ENCODE measurements around the gene MAGEA3. TPM values are rescaled to one million over a fixed set of nuclear protein-coding genes. Genes with fewer than 3 reads are reported as not detected.
"Not testable (repeated sequence)": the region's sequence is repeated elsewhere in the genome, so short reads cannot be mapped to it uniquely, and the experiment has no call there.

The MAGEA3 gene
- total RNA-seq, 2 donors from 2014 or later: not detected

DNA sequence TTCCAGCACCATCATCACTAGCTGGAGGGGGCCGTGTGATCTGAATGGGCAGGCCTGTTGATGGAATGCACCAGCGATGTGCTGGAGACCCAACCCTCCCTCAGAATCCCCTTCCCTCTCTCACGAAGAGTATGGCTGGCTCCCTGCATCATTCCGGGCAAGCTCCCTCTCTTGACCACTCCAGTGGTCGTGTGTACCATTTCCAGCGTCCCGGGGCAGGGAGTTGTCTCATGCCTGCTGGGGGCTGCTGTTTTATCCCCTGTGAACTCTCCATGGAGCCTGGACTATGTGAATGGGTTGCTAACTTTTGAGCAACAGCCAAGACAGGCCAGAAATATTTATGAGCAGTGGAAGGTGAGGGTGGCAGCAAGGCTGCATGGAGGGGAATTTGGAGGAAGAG, 26.8 kb downstream of the MAGEA3 start:
- Histone ChIP-seq H3K9me3 (no peaks in the 10 kb centered on the region), H3K4me3 (no peak overlapping the region), H3K27ac (no peak overlapping the region), H3K4me1 (no peaks in the 10 kb centered on the region), H3K27me3 (no peaks in the 10 kb centered on the region), H3K36me3 (no peaks in the 10 kb centered on the region)
- TF ChIP-seq, protein P1, sequence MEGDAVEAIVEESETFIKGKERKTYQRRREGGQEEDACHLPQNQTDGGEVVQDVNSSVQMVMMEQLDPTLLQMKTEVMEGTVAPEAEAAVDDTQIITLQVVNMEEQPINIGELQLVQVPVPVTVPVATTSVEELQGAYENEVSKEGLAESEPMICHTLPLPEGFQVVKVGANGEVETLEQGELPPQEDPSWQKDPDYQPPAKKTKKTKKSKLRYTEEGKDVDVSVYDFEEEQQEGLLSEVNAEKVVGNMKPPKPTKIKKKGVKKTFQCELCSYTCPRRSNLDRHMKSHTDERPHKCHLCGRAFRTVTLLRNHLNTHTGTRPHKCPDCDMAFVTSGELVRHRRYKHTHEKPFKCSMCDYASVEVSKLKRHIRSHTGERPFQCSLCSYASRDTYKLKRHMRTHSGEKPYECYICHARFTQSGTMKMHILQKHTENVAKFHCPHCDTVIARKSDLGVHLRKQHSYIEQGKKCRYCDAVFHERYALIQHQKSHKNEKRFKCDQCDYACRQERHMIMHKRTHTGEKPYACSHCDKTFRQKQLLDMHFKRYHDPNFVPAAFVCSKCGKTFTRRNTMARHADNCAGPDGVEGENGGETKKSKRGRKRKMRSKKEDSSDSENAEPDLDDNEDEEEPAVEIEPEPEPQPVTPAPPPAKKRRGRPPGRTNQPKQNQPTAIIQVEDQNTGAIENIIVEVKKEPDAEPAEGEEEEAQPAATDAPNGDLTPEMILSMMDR (IDR thresholded peaks at IDR 0.05): no peak
- DNase-seq (ENCODE audit: low spot score): peak; percentile 49

- DNase-seq (ENCODE audit: low spot score): no peak
- H3K4me3 ChIP-seq: no peak within 1 kb of the TSS
- TF ChIP-seq, protein P1 (IDR thresholded peaks at IDR 0.05): no peak
- H3K36me3 ChIP-seq: no peaks in the 10 kb centered on the region
- H3K9me3 ChIP-seq: no peaks in the 10 kb centered on the region
- no peak within 1 kb of the TSS for H3K27ac ChIP-seq
- H3K27me3 ChIP-seq: no peaks in the 10 kb centered on the region
- H3K4me1 ChIP-seq: no peaks in the 10 kb centered on the region
Observed at GRCh38 chrX:152733261-152733975, 34.8 kb downstream of the MAGEA3 start, which contains the start of the genes CSAG1 and MAGEA12. CSAG1 (minus strand) TSS chrX:152733721; CDS start chrX:152732460, 1,261 bp downstream. MAGEA12 (plus strand) TSS chrX:152733757; CDS start chrX:152736162, 2,405 bp downstream.

GRCh38 chrX:152734143-152734858, 35.7 kb downstream of the MAGEA3 start:
- H3K4me1 ChIP-seq; H3K9me3 ChIP-seq; H3K4me3 ChIP-seq; H3K27me3 ChIP-seq; H3K36me3 ChIP-seq; H3K27ac ChIP-seq; DNase-seq (ENCODE audit: low spot score): not testable (repeated sequence)

- H3K27me3 ChIP-seq: no peaks in the 10 kb centered on the region
- DNase-seq (ENCODE audit: low spot score): no peak
- no peak overlapping the region for H3K4me3 ChIP-seq
- H3K36me3 ChIP-seq: no peaks in the 10 kb centered on the region
- H3K27ac ChIP-seq: no peak overlapping the region
- TF ChIP-seq, protein P1 (IDR thresholded peaks at IDR 0.05): no peak
- H3K9me3 ChIP-seq: no peaks in the 10 kb centered on the region
- no peaks in the 10 kb centered on the region for H3K4me1 ChIP-seq
Observed at GRCh38 chrX:152735101-152735500, 36.5 kb downstream of the MAGEA3 start.

DNA sequence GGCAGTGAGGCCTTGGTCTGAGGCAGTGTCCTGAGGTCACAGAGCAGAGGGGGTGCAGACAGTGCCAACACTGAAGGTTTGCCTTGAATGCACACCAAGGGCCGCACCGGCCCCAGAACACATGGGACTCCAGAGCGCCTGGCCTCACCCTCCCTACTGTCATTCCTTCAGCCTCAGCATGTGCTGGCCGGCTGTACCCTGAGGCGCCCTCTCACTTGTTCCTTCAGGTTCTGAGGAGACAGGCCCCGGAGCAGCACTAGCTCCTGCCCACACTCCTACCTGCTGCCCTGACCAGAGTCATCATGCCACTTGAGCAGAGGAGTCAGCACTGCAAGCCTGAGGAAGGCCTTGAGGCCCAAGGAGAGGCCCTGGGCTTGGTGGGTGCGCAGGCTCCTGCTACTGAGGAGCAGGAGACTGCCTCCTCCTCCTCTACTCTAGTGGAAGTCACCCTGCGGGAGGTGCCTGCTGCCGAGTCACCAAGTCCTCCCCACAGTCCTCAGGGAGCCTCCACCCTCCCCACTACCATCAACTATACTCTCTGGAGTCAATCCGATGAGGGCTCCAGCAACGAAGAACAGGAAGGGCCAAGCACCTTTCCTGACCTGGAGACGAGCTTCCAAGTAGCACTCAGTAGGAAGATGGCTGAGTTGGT, 37.4 kb downstream of the MAGEA3 start:
- H3K36me3 ChIP-seq: no peaks in the 10 kb centered on the region
- H3K27me3 ChIP-seq: no peaks in the 10 kb centered on the region
- TF ChIP-seq, protein P1 (IDR thresholded peaks at IDR 0.05): no peak
- peak; percentile 44 for DNase-seq (ENCODE audit: low spot score)
- H3K9me3 ChIP-seq: no peaks in the 10 kb centered on the region
- no peak overlapping the region for H3K27ac ChIP-seq
- H3K4me3 ChIP-seq: no peak overlapping the region
- H3K4me1 ChIP-seq: no peaks in the 10 kb centered on the region

GRCh38 chrX:152736528-152736927, 37.9 kb downstream of the MAGEA3 start:
- H3K4me1 ChIP-seq; DNase-seq (ENCODE audit: low spot score); H3K36me3 ChIP-seq; H3K27ac ChIP-seq; H3K4me3 ChIP-seq; H3K9me3 ChIP-seq; H3K27me3 ChIP-seq: not testable (repeated sequence)
